ENCODE results near the gene DACT1.

Gene DACT1

GRCh38 chr14:58640959-58641358, 3.2 kb downstream of the DACT1 start:
- Mint-ChIP-seq H3K36me3 (peaks cover 54% of the 10 kb centered on the region), H3K27ac (no peak overlapping the region), H3K9me3 (no peaks in the 10 kb centered on the region), H3K4me3 (peak overlapping the region; percentile 84), H3K4me1 (peaks cover 57% of the 10 kb centered on the region), H3K27me3 (peaks cover 20% of the 10 kb centered on the region)
- no peak for DNase-seq
- CTCF ChIA-PET = interaction anchor here (1.2 to 2.5 kb wide), 2 partner anchors 139 to 415 kb away, joined by 3 to 17 read pairs; no protein-coding TSS in a partner anchor

- no peak for DNase-seq
- H3K4me3 Mint-ChIP-seq = peak overlapping the region; percentile 33
- CTCF ChIA-PET = interaction anchor here (1.0 to 2.5 kb wide), 3 partner anchors 140 to 414 kb away, joined by 3 to 17 read pairs (median 3); no protein-coding TSS in a partner anchor
- H3K27me3 Mint-ChIP-seq = peaks cover 20% of the 10 kb centered on the region
- H3K36me3 Mint-ChIP-seq = peaks cover 57% of the 10 kb centered on the region
- no peak overlapping the region for H3K27ac Mint-ChIP-seq
- H3K4me1 Mint-ChIP-seq = peaks cover 52% of the 10 kb centered on the region
- no peaks in the 10 kb centered on the region for H3K9me3 Mint-ChIP-seq
Observed at GRCh38 chr14:58641509-58641908, 3.7 kb downstream of the DACT1 start.

- no peak overlapping the region for H3K4me3 Mint-ChIP-seq
- H3K4me1 Mint-ChIP-seq = peaks cover 49% of the 10 kb centered on the region
- CTCF ChIA-PET = interaction anchor here (0.9 kb wide), 1 partner anchor 23 kb away, joined by 3 read pairs; no protein-coding TSS in a partner anchor
- DNase-seq = no peak
- peaks cover 70% of the 10 kb centered on the region for H3K36me3 Mint-ChIP-seq
- H3K27ac Mint-ChIP-seq = no peak overlapping the region
- H3K27me3 Mint-ChIP-seq = peaks cover 13% of the 10 kb centered on the region
- H3K9me3 Mint-ChIP-seq = peaks cover 3% of the 10 kb centered on the region
Observed at GRCh38 chr14:58643366-58643765, 5.6 kb downstream of the DACT1 start.

GRCh38 chr14:58645641-58646040, 7.9 kb downstream of the DACT1 start:
- Mint-ChIP-seq H3K4me3 (no peak overlapping the region), H3K27ac (no peak overlapping the region), H3K4me1 (peaks cover 36% of the 10 kb centered on the region), H3K36me3 (peaks cover 67% of the 10 kb centered on the region), H3K9me3 (peaks cover 3% of the 10 kb centered on the region), H3K27me3 (peaks cover 2% of the 10 kb centered on the region)
- no peak for DNase-seq
- CTCF ChIA-PET = no interaction called here

- DNase-seq = no peak
- H3K36me3 Mint-ChIP-seq = peaks cover 60% of the 10 kb centered on the region
- CTCF ChIA-PET = no interaction called here
- no peaks in the 10 kb centered on the region for H3K27me3 Mint-ChIP-seq
- H3K4me3 Mint-ChIP-seq = no peak overlapping the region
- peaks cover 36% of the 10 kb centered on the region for H3K4me1 Mint-ChIP-seq
- no peak overlapping the region for H3K27ac Mint-ChIP-seq
- H3K9me3 Mint-ChIP-seq = peaks cover 3% of the 10 kb centered on the region
Observed at GRCh38 chr14:58646479-58646878, 8.7 kb downstream of the DACT1 start.

GRCh38 chr14:58647777-58648176, 10.0 kb downstream of the DACT1 start:
- Mint-ChIP-seq H3K36me3 (peaks cover 49% of the 10 kb centered on the region), H3K9me3 (peaks cover 3% of the 10 kb centered on the region), H3K27me3 (no peaks in the 10 kb centered on the region), H3K4me1 (peaks cover 39% of the 10 kb centered on the region), H3K4me3 (no peak overlapping the region), H3K27ac (no peak overlapping the region)
- CTCF ChIA-PET = no interaction called here
- DNase-seq = no peak

GRCh38 chr14:58650857-58651256, 13.1 kb downstream of the DACT1 start:
- CTCF ChIA-PET = interaction anchor here (0.7 kb wide), 1 partner anchor 15 kb away, joined by 3 read pairs; no protein-coding TSS in a partner anchor

GRCh38 chr14:58656671-58657411, 19.1 kb downstream of the DACT1 start:
- H3K4me1 Mint-ChIP-seq = peaks cover 20% of the 10 kb centered on the region
- no peak for DNase-seq
- CTCF ChIA-PET = no interaction called here
- peaks cover 12% of the 10 kb centered on the region for H3K36me3 Mint-ChIP-seq
- H3K27ac Mint-ChIP-seq = no peak overlapping the region
- H3K4me3 Mint-ChIP-seq = no peak overlapping the region
- peaks cover 3% of the 10 kb centered on the region for H3K9me3 Mint-ChIP-seq
- peaks cover 3% of the 10 kb centered on the region for H3K27me3 Mint-ChIP-seq

More at GRCh38 chr14:58650857-58651256, 13.1 kb downstream of the DACT1 start:
- no peak overlapping the region for H3K4me3 Mint-ChIP-seq
- DNase-seq = no peak
- no peaks in the 10 kb centered on the region for H3K27me3 Mint-ChIP-seq
- H3K27ac Mint-ChIP-seq = peak overlapping the region; percentile 71
- H3K4me1 Mint-ChIP-seq = peaks cover 36% of the 10 kb centered on the region
- peaks cover 6% of the 10 kb centered on the region for H3K9me3 Mint-ChIP-seq
- peaks cover 37% of the 10 kb centered on the region for H3K36me3 Mint-ChIP-seq

GRCh38 chr14:58659061-58659460, 21.3 kb downstream of the DACT1 start:
- CTCF ChIA-PET = interaction anchor here (0.8 kb wide), 1 partner anchor 20 kb away, joined by 3 read pairs; no protein-coding TSS in a partner anchor
- Mint-ChIP-seq H3K4me3 (no peak overlapping the region), H3K27ac (no peak overlapping the region), H3K4me1 (peaks cover 28% of the 10 kb centered on the region), H3K36me3 (peaks cover 5% of the 10 kb centered on the region), H3K27me3 (peaks cover 3% of the 10 kb centered on the region), H3K9me3 (peaks cover 1% of the 10 kb centered on the region)
- no peak for DNase-seq

- CTCF ChIA-PET = no interaction called here
- peaks cover 1% of the 10 kb centered on the region for H3K9me3 Mint-ChIP-seq
- no peak overlapping the region for H3K27ac Mint-ChIP-seq
- H3K4me1 Mint-ChIP-seq = peaks cover 29% of the 10 kb centered on the region
- H3K4me3 Mint-ChIP-seq = no peak overlapping the region
- H3K27me3 Mint-ChIP-seq = peaks cover 3% of the 10 kb centered on the region
- H3K36me3 Mint-ChIP-seq = peaks cover 2% of the 10 kb centered on the region
- DNase-seq = no peak
Observed at GRCh38 chr14:58659846-58660245, 22.1 kb downstream of the DACT1 start.

GRCh38 chr14:58660407-58660806, 22.6 kb downstream of the DACT1 start:
- CTCF ChIA-PET = no interaction called here
- Mint-ChIP-seq H3K27me3 (peaks cover 3% of the 10 kb centered on the region), H3K9me3 (peaks cover 1% of the 10 kb centered on the region), H3K4me1 (peaks cover 31% of the 10 kb centered on the region), H3K4me3 (no peak overlapping the region), H3K27ac (no peak overlapping the region), H3K36me3 (peaks cover 2% of the 10 kb centered on the region)
- no peak for DNase-seq

- Mint-ChIP-seq H3K36me3 (peaks cover 2% of the 10 kb centered on the region), H3K4me1 (peaks cover 35% of the 10 kb centered on the region), H3K4me3 (no peak overlapping the region), H3K9me3 (no peaks in the 10 kb centered on the region), H3K27ac (peak overlapping the region; percentile 79), H3K27me3 (peaks cover 3% of the 10 kb centered on the region)
- CTCF ChIA-PET = no interaction called here
- peak; percentile 23 for DNase-seq
Observed at GRCh38 chr14:58662018-58662417, 24.3 kb downstream of the DACT1 start.

- Mint-ChIP-seq H3K27ac (no peak overlapping the region), H3K9me3 (no peaks in the 10 kb centered on the region), H3K27me3 (peaks cover 3% of the 10 kb centered on the region), H3K36me3 (peaks cover 2% of the 10 kb centered on the region), H3K4me3 (no peak overlapping the region), H3K4me1 (peaks cover 35% of the 10 kb centered on the region)
- CTCF ChIA-PET = no interaction called here
- no peak for DNase-seq
Observed at GRCh38 chr14:58662759-58663158, 25.0 kb downstream of the DACT1 start.

- Mint-ChIP-seq H3K27me3 (peaks cover 3% of the 10 kb centered on the region), H3K27ac (no peak overlapping the region), H3K36me3 (peaks cover 2% of the 10 kb centered on the region), H3K4me3 (no peak overlapping the region), H3K9me3 (no peaks in the 10 kb centered on the region), H3K4me1 (peaks cover 35% of the 10 kb centered on the region)
- DNase-seq = no peak
- CTCF ChIA-PET = interaction anchor here (1.1 kb wide), 1 partner anchor 9 kb away, joined by 3 read pairs; no protein-coding TSS in a partner anchor
Observed at GRCh38 chr14:58663494-58664111, 25.8 kb downstream of the DACT1 start.

Data from activated naive CD4-positive, alpha-beta T cell treated with anti-CD3 and anti-CD28 coated beads, Interleukin-2, amount 10 ng/mL, durations not matched to agents 7 days and 5 days (primary cell).